Hepatocyte (in vitro differentiated cells): ENCODE results near the gene ROBO1. TPM values are rescaled to one million over a fixed set of nuclear protein-coding genes. Genes with fewer than 3 reads are reported as not detected.

Source experiments
- DNase-seq: peaks from one replicate; pipeline ENCODE4 v3.0.0-alpha.2; 2016; ENCODE audit warnings: low spot score
- H2AFZ ChIP-seq: fragments of 200-600 bp; sonication (generic); 2 replicates; pipeline ENCODE4 v1.6.0; 2016; ENCODE audit warnings: antibody characterized with exemption, mild to moderate bottlenecking
- H3K27ac ChIP-seq: fragments of 200-600 bp; sonication (generic); 2 replicates; pipeline ENCODE4 v1.5.1; 2016; ENCODE audit warnings: mild to moderate bottlenecking
- H3K27me3 ChIP-seq: fragments of 200-600 bp; sonication (generic); 2 replicates; pipeline ENCODE4 v1.6.1; 2016
- H3K36me3 ChIP-seq: fragments of 200-600 bp; sonication (generic); replicated peaks from 2 replicates; pipeline ENCODE4 v1.5.1; 2016; ENCODE audit warnings: low read depth; ENCODE audit not compliant: insufficient read depth
- H3K4me1 ChIP-seq: fragments of 200-600 bp; sonication (generic); 2 replicates; pipeline ENCODE4 v1.5.1; 2016; ENCODE audit warnings: mild to moderate bottlenecking, moderate library complexity; ENCODE audit not compliant: insufficient read depth
- H3K4me2 ChIP-seq: fragments of 200-600 bp; sonication (generic); 2 replicates; pipeline ENCODE4 v1.6.0; 2016
- H3K4me3 ChIP-seq: fragments of 200-600 bp; sonication (generic); 2 replicates; pipeline ENCODE4 v1.5.1; 2016; ENCODE audit warnings: mild to moderate bottlenecking
- H3K79me2 ChIP-seq: fragments of 200-600 bp; sonication (generic); 2 replicates; pipeline ENCODE4 v1.6.0; 2017; ENCODE audit warnings: mild to moderate bottlenecking
- H3K9me2 ChIP-seq: fragments of 200-600 bp; sonication (generic); replicated peaks from 2 replicates; pipeline ENCODE4 v1.6.0; 2017; ENCODE audit warnings: mild to moderate bottlenecking; ENCODE audit not compliant: insufficient read depth
- H3K9me3 ChIP-seq: fragments of 200-600 bp; sonication (generic); 2 replicates; pipeline ENCODE4 v1.5.1; 2016; ENCODE audit warnings: low read depth, mild to moderate bottlenecking
- H4K20me1 ChIP-seq: fragments of 200-600 bp; sonication (generic); 2 replicates; pipeline ENCODE4 v1.6.0; 2016; ENCODE audit warnings: mild to moderate bottlenecking; ENCODE audit not compliant: insufficient read depth, poor library complexity, severe bottlenecking
- EZH2 ChIP-seq: fragments of 200-600 bp; sonication (generic); IDR thresholded peaks from 2 replicates; pipeline ENCODE4 v1.6.1; 2016; ENCODE audit warnings: antibody characterized with exemption, mild to moderate bottlenecking, borderline replicate concordance
- EZH2phosphoT487 ChIP-seq: fragments of 200-600 bp; sonication (generic); IDR thresholded peaks from one replicate; pipeline ENCODE4 v1.6.1; 2018; ENCODE audit warnings: antibody characterized with exemption, mild to moderate bottlenecking, low read depth, moderate library complexity; ENCODE audit not compliant: unreplicated experiment, severe bottlenecking
- WGBS: methylation state at CpG from one replicate; pipeline ENCODE4 v1.1.6; 2016; ENCODE audit warnings: low lambda C conversion rate; ENCODE audit errors: missing lambda C conversion rate; 5-methylcytosine and 5-hydroxymethylcytosine counted together
- polyA plus RNA-seq: library from polyadenylated mRNA; unstranded; fragments of >200 nt; fragmentation: Nextera tagmentation; extraction: Ambion mirVana; gene quantifications from 2 replicates; pipeline ENCODE4 v1.2.1, GENCODE V29; 2016
- total RNA-seq: library from RNA; depleted of rRNA; stranded (reverse); fragments of >200 nt; gene quantifications from 2 replicates; pipeline ENCODE4 v1.2.3, GENCODE V29; 2014
- TF ChIP-seq, protein P1 (sequence below): fragments of 200-600 bp; sonication (generic); IDR thresholded peaks from 2 replicates; pipeline ENCODE4 v1.5.1; 2016; ENCODE audit warnings: antibody characterized with exemption, mild to moderate bottlenecking; ENCODE audit not compliant: poor library complexity

Gene ROBO1
- total and polyA plus RNA-seq, 2 experiments from 2014 or later: 13.6 to 44.3 TPM

DNA sequence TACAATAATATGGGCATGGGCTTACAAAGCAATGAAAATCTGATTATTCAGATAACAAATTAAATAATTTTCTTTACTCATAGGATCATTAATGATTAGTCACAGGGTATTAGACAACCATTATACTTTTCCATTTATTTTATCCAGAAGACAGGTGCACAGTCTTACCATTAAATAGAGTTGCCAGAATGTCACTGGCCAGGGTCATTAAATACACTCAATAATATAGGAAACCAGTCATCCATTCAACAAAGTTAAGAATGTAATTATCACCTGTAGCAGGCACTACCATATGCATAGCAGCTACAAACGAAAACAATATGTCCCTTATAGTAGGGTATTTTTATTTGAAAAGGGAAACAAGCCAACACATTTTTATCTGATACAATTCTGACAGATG lies 16.1 kb downstream of the ROBO1 start:
- DNase-seq: no peak
- Histone ChIP-seq H3K79me2 (no peaks in the 10 kb centered on the region), H4K20me1 (no peaks in the 10 kb centered on the region), H3K27me3 (no peaks in the 10 kb centered on the region), H3K27ac (no peak overlapping the region), H3K9me2 (no peaks in the 10 kb centered on the region), H3K4me3 (no peak overlapping the region), H3K9me3 (no peaks in the 10 kb centered on the region), H3K4me1 (no peaks in the 10 kb centered on the region), H3K36me3 (no peaks in the 10 kb centered on the region), H2AFZ (no peak overlapping the region), H3K4me2 (no peak overlapping the region)
- 71% methylated on average over 1 of the region's 1 CpG for WGBS
- TF ChIP-seq EZH2 (no peak), EZH2phosphoT487 (no peak)
- TF ChIP-seq, protein P1, sequence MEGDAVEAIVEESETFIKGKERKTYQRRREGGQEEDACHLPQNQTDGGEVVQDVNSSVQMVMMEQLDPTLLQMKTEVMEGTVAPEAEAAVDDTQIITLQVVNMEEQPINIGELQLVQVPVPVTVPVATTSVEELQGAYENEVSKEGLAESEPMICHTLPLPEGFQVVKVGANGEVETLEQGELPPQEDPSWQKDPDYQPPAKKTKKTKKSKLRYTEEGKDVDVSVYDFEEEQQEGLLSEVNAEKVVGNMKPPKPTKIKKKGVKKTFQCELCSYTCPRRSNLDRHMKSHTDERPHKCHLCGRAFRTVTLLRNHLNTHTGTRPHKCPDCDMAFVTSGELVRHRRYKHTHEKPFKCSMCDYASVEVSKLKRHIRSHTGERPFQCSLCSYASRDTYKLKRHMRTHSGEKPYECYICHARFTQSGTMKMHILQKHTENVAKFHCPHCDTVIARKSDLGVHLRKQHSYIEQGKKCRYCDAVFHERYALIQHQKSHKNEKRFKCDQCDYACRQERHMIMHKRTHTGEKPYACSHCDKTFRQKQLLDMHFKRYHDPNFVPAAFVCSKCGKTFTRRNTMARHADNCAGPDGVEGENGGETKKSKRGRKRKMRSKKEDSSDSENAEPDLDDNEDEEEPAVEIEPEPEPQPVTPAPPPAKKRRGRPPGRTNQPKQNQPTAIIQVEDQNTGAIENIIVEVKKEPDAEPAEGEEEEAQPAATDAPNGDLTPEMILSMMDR: no peak

DNA sequence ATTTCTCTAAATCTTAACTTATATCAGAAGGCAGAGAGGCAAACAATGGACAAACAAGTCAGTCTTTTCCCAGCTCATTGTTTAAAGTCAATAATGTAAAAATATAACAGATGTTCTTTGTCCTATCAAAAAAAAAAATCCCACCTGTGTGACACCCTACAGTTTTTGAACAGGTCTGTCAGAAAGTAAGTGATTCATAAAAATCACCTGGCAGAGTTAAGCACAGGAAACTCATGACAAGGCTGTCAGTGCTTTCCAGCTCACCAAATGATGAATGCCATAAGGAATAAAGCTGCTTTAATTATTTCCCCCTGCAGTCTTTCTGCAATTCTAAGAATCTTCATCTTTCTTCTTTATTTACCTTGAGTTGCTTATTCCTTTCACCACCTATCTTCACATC lies 30.3 kb downstream of the ROBO1 start:
- Histone ChIP-seq H3K9me3 (no peaks in the 10 kb centered on the region), H3K79me2 (no peaks in the 10 kb centered on the region)
- no peak for DNase-seq

DNA sequence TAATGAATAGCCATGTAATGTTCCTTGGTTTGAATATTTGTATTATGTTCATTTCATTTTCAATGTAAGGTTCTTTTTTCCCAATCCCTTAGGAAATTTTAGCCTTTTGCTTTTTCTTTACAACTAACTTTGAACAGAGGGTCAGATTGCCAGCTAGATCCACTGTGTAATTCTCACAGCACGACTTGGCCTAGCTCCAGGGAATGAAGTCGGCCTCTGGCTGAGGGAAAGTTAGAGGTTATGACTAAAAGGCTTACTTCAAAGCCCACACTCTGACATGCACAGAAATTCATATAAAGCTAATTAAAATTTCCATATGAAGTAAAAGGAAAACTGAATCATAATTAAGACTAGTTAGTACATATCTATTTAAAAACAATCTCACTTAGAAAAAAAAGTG lies 38.7 kb downstream of the ROBO1 start:
- 42% methylated on average over 2 of the region's 2 CpGs for WGBS
- H3K9me3 ChIP-seq: no peaks in the 10 kb centered on the region
- no peaks in the 10 kb centered on the region for H3K79me2 ChIP-seq
- no peaks in the 10 kb centered on the region for H3K36me3 ChIP-seq
- H4K20me1 ChIP-seq: no peaks in the 10 kb centered on the region
- H3K27me3 ChIP-seq: no peaks in the 10 kb centered on the region
- TF ChIP-seq, protein P1: no peak
- no peak for TF ChIP-seq EZH2phosphoT487
- no peak for TF ChIP-seq EZH2
- H3K4me3 ChIP-seq: no peak overlapping the region
- H2AFZ ChIP-seq: no peak overlapping the region
- no peak overlapping the region for H3K27ac ChIP-seq
- no peak overlapping the region for H3K4me2 ChIP-seq
- no peaks in the 10 kb centered on the region for H3K9me2 ChIP-seq
- peak; percentile 38 for DNase-seq
- no peaks in the 10 kb centered on the region for H3K4me1 ChIP-seq

More for the DNA sequence above, 30.3 kb downstream of the ROBO1 start:
- Histone ChIP-seq H3K27me3 (no peaks in the 10 kb centered on the region), H3K9me2 (no peaks in the 10 kb centered on the region), H3K4me1 (no peaks in the 10 kb centered on the region), H3K4me3 (no peak overlapping the region), H3K27ac (no peak overlapping the region), H3K4me2 (no peak overlapping the region), H2AFZ (no peak overlapping the region), H4K20me1 (no peaks in the 10 kb centered on the region), H3K36me3 (no peaks in the 10 kb centered on the region)
- no peak for TF ChIP-seq EZH2phosphoT487
- TF ChIP-seq EZH2: no peak
- TF ChIP-seq, protein P1: no peak

DNA sequence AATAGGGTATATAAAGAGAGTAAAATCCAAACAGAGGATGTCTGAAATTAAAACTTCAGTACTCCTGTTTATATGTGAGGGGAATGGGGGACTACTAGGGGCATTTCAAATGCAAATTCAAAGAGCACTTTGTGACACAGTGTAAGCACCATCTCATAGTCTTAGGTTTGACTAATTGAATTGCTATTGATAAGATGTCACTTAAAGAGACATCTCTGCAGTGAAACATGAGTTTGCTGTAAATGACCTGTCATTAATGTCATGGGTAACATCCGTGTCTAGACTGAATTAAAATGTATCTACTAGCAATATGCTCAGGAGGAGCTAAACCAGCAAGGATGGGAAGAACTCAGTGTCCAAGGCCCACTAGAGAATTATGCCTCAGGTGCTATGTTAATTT lies 41.0 kb downstream of the ROBO1 start:
- H3K79me2 ChIP-seq: no peaks in the 10 kb centered on the region
- no peak overlapping the region for H3K27ac ChIP-seq
- H3K4me2 ChIP-seq: no peak overlapping the region
- no peaks in the 10 kb centered on the region for H3K36me3 ChIP-seq
- H3K9me2 ChIP-seq: no peaks in the 10 kb centered on the region
- H4K20me1 ChIP-seq: no peaks in the 10 kb centered on the region
- H3K27me3 ChIP-seq: no peaks in the 10 kb centered on the region
- no peak overlapping the region for H2AFZ ChIP-seq
- H3K9me3 ChIP-seq: no peaks in the 10 kb centered on the region
- 63% methylated on average over 1 of the region's 1 CpG for WGBS
- TF ChIP-seq, protein P1: no peak
- TF ChIP-seq EZH2phosphoT487: no peak
- TF ChIP-seq EZH2: no peak
- no peak overlapping the region for H3K4me3 ChIP-seq
- no peak for DNase-seq
- no peaks in the 10 kb centered on the region for H3K4me1 ChIP-seq
